Measurements from ENCODE around the gene TMPRSS3. TPM values are rescaled to one million over a fixed set of nuclear protein-coding genes. Genes with fewer than 3 reads are reported as not detected.
A peak's percentile ranks its signal among the peaks of the same experiment; 100 is the strongest.

TMPRSS3 gene
- total and polyA plus RNA-seq, 7 donors, result 0.16 to 1.3 (median 0.60) TPM; not detected in 4

DNA sequence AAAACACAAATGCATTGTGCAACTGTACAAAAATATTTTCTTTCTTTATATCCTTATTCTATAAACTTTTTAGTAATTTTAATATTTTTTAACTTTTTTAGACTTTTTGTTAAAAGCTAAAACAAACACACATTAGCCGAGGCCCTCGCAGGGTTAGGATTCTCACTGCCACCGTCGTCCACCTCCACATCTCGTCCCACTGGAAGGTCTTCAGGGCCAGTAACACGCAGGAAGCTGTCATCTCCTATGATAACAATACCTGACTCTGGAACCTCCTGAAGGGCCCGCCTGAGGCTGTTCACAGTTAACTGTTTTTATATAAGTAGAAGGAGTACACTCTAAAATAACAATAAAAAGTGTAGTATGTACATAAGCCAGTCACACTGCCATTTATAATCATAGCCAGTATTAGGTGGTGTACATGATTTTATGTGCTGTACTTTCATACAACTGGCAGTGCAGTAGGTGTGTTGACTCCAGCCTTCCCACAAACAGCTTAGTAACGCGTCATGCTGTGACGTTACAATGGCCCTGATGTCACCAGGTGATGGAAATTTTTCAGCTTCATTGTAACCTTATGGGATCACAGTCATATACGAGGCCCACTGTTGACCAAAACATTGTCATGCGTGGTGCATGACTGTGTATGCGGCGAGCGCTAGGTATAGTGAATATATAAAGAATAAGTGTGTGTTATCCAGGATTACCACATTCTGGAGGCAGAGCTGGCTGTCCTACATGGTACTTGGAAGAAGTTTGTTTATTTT, 53.9 kb downstream of the TMPRSS3 start:
- no peak overlapping the region for H3K4me3 ChIP-seq
- intact Hi-C loops (cut with DNase I), result no loop called here
- peaks cover 0 to 2% (median 0%) of the 10 kb centered on the region in 3 donors for H3K27me3 ChIP-seq
- DNase-seq, result no peak
- peaks cover 0 to 7% (median 0%) of the 10 kb centered on the region in 4 donors for H3K4me1 ChIP-seq
- H3K9me3 ChIP-seq, result no peaks in the 10 kb centered on the region
- H3K27ac ChIP-seq, result no peak overlapping the region
- WGBS, 2 donors, result 83 to 90% methylated on average over 15 of the region's 15 CpGs
- H3K36me3 ChIP-seq, result no peaks in the 10 kb centered on the region
- no peak for TF ChIP-seq POLR2AphosphoS5 (IDR thresholded peaks at IDR 0.05)
- TF ChIP-seq CTCF (IDR thresholded peaks at IDR 0.05), result no peak

- Histone ChIP-seq H3K27ac (no peak overlapping the region), H3K4me3 (no peak overlapping the region), H3K27me3 (peaks cover 0 to 11% (median 0%) of the 10 kb centered on the region in 3 donors), H3K9me3 (no peaks in the 10 kb centered on the region), H3K4me1 (peaks cover 0 to 7% (median 0%) of the 10 kb centered on the region in 4 donors), H3K36me3 (no peaks in the 10 kb centered on the region)
- TF ChIP-seq CTCF (IDR thresholded peaks at IDR 0.05) (no peak), POLR2A (IDR thresholded peaks at IDR 0.05) (no peak), EP300 (IDR thresholded peaks at IDR 0.05) (no peak), POLR2AphosphoS5 (IDR thresholded peaks at IDR 0.05) (no peak)
- intact Hi-C loops (cut with DNase I), result no loop called here
- 85% methylated on average over 24 of the region's 24 CpGs for WGBS, 2 donors
- peak; percentile 30 for DNase-seq
Measured at GRCh38 chr21:42340187-42341050, 55.4 kb downstream of the TMPRSS3 start.

DNA sequence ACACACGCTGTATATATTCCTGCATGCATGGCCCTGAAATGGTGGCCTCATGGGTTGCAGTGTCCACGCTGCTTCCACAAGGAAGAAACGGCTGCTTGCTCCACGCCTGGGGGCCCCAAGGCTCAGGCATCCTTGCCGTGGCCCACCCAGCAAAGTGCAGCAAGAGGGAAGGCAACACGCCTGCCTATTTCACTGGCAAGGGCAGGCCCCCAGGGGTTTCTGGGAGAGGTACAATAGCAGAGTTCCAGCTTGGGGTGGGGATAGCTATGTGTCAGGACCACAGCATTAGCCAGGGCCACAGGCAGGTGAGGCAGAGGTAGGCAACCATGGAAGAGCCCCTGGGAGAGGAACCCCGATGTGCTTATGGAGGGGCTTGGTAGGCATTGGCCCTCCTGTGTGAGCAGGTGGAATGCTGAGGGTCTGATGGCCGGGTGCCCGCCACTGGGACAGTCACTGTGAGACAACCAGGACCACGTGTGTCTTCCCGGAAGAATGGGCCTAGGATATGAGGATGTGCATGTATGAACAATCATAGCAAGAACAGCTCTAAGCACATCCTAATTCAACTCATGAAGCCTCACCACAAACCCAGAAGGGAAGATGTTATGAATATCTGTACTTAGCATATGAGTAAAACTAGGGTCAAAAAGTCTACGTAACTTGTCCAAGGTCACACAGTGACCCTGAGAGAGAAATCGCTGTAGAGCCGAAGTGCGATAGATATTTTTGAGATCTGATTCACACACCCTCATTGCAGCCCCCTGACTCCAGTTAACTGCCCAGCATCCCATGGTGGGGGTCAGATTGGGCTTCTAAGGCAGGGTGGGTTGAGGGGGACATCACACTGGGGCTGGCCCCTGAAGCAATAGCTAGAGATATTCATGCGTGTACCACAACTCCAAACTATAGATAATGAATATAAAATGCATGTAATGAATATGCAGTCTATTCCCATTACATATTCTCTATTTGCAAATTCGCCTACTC, 56.8 kb downstream of the TMPRSS3 start:
- no peaks in the 10 kb centered on the region for H3K9me3 ChIP-seq
- peaks cover 0 to 25% (median 5%) of the 10 kb centered on the region in 3 donors for H3K27me3 ChIP-seq
- no peaks in the 10 kb centered on the region for H3K36me3 ChIP-seq
- peak; percentile 53 for DNase-seq
- H3K4me1 ChIP-seq, result peaks cover 0 to 7% (median 0%) of the 10 kb centered on the region in 4 donors
- WGBS, 2 donors, result 92 to 93% methylated on average over 17 of the region's 17 CpGs
- TF ChIP-seq POLR2A (IDR thresholded peaks at IDR 0.05), result no peak
- TF ChIP-seq CTCF (IDR thresholded peaks at IDR 0.05), result no peak
- TF ChIP-seq POLR2AphosphoS5 (IDR thresholded peaks at IDR 0.05), result no peak
- no peak for TF ChIP-seq EP300 (IDR thresholded peaks at IDR 0.05)
- no peak overlapping the region for H3K27ac ChIP-seq
- no peak overlapping the region for H3K4me3 ChIP-seq
- intact Hi-C loops (cut with DNase I), result no loop called here
